ENCODE data around the gene HTRA3.

HTRA3 gene

GRCh38 chr4:8284391-8284790 is 14.8 kb downstream of the HTRA3 start:
- no peak for TF ChIP-seq CTCF (IDR thresholded peaks at IDR 0.05; ENCODE audit: low read depth, low read length)

GRCh38 chr4:8285143-8285975 is 15.8 kb downstream of the HTRA3 start:
- DNase-seq (ENCODE audit: extremely low read depth, low read depth) = no peak
- TF ChIP-seq CTCF (IDR thresholded peaks at IDR 0.05; ENCODE audit: low read depth, low read length) = no peak

More at GRCh38 chr4:8284391-8284790, 14.8 kb downstream of the HTRA3 start:
- DNase-seq (ENCODE audit: extremely low read depth, low read depth) = no peak

- no peak for TF ChIP-seq CTCF (IDR thresholded peaks at IDR 0.05; ENCODE audit: low read depth, low read length)
Measured at GRCh38 chr4:8285976-8286718, 16.6 kb downstream of the HTRA3 start.

GRCh38 chr4:8286719-8287342 is 17.3 kb downstream of the HTRA3 start:
- DNase-seq (ENCODE audit: extremely low read depth, low read depth) = no peak
- TF ChIP-seq CTCF (IDR thresholded peaks at IDR 0.05; ENCODE audit: low read depth, low read length) = no peak

More at GRCh38 chr4:8285976-8286718, 16.6 kb downstream of the HTRA3 start:
- no peak for DNase-seq (ENCODE audit: extremely low read depth, low read depth)

GRCh38 chr4:8287343-8288280 is 18.1 kb downstream of the HTRA3 start:
- no peak for DNase-seq (ENCODE audit: extremely low read depth, low read depth)
- no peak for TF ChIP-seq CTCF (IDR thresholded peaks at IDR 0.05; ENCODE audit: low read depth, low read length)

- no peak for TF ChIP-seq CTCF (IDR thresholded peaks at IDR 0.05; ENCODE audit: low read depth, low read length)
- DNase-seq (ENCODE audit: extremely low read depth, low read depth) = no peak
Measured at GRCh38 chr4:8289151-8289750, 19.7 kb downstream of the HTRA3 start.
